Ishikawa (cell line): ENCODE data around the gene EXOC6.

Experiments
- CEBPB ChIP-seq: IDR thresholded peaks from 2 replicates; pipeline ENCODE4 v1.6.1; 2012
- CREB1 ChIP-seq: IDR thresholded peaks from 2 replicates; pipeline ENCODE4 v1.6.1; 2012; ENCODE audit warnings: low read depth
- EGR1 ChIP-seq: IDR thresholded peaks from 2 replicates; pipeline ENCODE4 v1.6.1; 2012
- EP300 ChIP-seq: IDR thresholded peaks from 2 replicates; pipeline ENCODE4 v1.6.1; 2012; ENCODE audit warnings: borderline replicate concordance
- FOXM1 ChIP-seq: IDR thresholded peaks from 2 replicates; pipeline ENCODE4 v1.6.1; 2012; ENCODE audit warnings: low read depth, borderline replicate concordance
- NFIC ChIP-seq: IDR thresholded peaks from 2 replicates; pipeline ENCODE4 v1.6.1; 2012
- RAD21 ChIP-seq: IDR thresholded peaks from 2 replicates; pipeline ENCODE4 v1.6.1; 2012; ENCODE audit warnings: low read depth
- TAF1 ChIP-seq: IDR thresholded peaks from 2 replicates; pipeline ENCODE4 v1.6.1; 2012; ENCODE audit warnings: low read depth, mild to moderate bottlenecking
- TCF12 ChIP-seq: IDR thresholded peaks from 2 replicates; pipeline ENCODE4 v1.6.1; 2012; ENCODE audit warnings: low read depth
- TEAD4 ChIP-seq: IDR thresholded peaks from 2 replicates; pipeline ENCODE4 v1.6.1; 2012
- YY1 ChIP-seq: IDR thresholded peaks from 2 replicates; pipeline ENCODE4 v1.6.1; 2012; ENCODE audit warnings: low read depth
- ZBTB7A ChIP-seq: IDR thresholded peaks from 2 replicates; pipeline ENCODE4 v1.6.1; 2012; ENCODE audit warnings: low read depth
- TF ChIP-seq, protein P1 (sequence below): IDR thresholded peaks from 2 replicates; pipeline ENCODE4 v1.6.1; 2012; ENCODE audit warnings: low read depth, mild to moderate bottlenecking
- TF ChIP-seq, protein P2 (sequence below): IDR thresholded peaks from 2 replicates; pipeline ENCODE4 v1.6.1; 2012
- TF ChIP-seq, protein P3 (sequence below): IDR thresholded peaks from 2 replicates; pipeline ENCODE4 v1.6.1; 2012

EXOC6 gene

DNA sequence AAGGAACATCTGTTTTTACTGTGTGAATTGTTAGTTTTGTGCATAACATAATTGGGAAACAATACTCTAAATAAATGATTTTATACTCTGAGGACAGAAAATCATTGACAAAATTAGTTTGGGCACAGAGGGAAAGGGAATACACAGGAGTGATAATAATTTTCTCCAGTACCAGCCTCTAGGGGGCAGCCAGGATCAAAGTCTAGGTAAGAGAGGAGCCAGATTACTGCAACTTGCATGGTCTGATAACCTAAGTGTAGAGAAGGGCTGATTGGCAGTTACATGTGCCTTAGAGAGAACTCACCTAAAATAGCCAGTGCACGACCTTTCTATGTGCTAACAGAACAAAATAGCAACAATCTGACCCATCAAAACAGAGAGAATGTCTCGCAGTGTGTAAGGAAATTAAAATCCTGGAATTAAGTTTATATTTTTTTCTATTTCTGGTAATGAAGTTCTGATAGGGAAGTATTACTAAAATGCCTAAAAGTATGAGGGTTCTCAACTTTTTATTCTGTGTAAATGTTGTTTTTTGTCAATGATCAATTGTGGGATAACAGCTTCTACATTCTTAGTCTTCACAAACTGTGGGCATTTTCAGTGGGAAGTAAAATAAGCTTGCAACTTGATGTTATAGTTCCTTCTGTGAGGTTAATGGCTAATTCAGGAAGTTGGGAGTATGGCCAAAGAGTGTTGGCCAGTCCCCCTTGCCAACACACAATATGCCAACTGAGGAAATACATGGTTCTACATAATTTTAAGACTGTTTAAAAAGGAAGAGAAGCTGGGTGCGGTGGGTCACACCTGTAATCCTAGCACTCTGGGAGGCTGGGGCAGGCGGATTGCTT lies 66.4 kb downstream of the EXOC6 start:
- TF ChIP-seq YY1 (no peak), CREB1 (no peak), RAD21 (peak; percentile 60), TAF1 (no peak)

DNA sequence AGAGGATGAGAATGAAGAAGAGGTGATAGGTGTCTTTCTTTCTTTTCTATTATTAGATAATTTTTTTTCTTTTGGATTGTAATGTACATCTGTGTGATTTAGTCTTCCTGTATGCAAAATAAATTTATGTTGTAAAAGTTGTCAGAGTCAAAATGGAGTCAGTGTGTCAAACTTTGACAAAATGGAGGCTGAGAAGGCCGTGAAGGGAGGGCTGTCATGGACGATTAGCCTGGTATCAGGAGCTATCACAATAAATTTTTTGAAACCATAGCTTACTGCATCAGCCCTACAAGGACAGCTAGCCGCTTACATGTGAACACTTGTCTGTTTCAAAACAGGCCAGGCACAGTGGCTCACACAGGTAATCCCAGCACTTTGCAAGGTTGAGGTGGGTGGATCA lies 67.6 kb downstream of the EXOC6 start:
- TF ChIP-seq CEBPB (no peak), TAF1 (no peak), EGR1 (no peak)

DNA sequence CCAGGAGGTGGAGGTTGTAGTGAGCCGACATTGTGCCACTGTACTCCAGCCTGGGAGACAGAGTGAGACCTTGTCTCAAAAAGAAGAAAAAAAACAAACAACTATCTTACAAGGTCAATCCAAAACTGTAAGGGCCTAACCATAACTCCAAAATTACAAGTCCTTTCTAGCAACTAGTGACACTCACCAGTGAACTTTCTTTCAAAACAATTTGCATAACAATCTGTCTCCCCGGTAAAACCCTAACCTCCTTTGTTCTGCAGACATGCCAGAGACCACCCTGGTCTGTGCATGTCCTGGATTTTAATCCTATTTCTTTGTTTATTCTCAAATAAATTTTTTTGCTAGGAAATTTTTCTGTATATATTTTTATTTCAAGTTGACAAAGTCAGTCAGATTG lies 68.1 kb downstream of the EXOC6 start:
- TF ChIP-seq FOXM1: no peak
- TF ChIP-seq, protein P1, sequence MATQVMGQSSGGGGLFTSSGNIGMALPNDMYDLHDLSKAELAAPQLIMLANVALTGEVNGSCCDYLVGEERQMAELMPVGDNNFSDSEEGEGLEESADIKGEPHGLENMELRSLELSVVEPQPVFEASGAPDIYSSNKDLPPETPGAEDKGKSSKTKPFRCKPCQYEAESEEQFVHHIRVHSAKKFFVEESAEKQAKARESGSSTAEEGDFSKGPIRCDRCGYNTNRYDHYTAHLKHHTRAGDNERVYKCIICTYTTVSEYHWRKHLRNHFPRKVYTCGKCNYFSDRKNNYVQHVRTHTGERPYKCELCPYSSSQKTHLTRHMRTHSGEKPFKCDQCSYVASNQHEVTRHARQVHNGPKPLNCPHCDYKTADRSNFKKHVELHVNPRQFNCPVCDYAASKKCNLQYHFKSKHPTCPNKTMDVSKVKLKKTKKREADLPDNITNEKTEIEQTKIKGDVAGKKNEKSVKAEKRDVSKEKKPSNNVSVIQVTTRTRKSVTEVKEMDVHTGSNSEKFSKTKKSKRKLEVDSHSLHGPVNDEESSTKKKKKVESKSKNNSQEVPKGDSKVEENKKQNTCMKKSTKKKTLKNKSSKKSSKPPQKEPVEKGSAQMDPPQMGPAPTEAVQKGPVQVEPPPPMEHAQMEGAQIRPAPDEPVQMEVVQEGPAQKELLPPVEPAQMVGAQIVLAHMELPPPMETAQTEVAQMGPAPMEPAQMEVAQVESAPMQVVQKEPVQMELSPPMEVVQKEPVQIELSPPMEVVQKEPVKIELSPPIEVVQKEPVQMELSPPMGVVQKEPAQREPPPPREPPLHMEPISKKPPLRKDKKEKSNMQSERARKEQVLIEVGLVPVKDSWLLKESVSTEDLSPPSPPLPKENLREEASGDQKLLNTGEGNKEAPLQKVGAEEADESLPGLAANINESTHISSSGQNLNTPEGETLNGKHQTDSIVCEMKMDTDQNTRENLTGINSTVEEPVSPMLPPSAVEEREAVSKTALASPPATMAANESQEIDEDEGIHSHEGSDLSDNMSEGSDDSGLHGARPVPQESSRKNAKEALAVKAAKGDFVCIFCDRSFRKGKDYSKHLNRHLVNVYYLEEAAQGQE: no peak
- TF ChIP-seq EGR1: no peak

DNA sequence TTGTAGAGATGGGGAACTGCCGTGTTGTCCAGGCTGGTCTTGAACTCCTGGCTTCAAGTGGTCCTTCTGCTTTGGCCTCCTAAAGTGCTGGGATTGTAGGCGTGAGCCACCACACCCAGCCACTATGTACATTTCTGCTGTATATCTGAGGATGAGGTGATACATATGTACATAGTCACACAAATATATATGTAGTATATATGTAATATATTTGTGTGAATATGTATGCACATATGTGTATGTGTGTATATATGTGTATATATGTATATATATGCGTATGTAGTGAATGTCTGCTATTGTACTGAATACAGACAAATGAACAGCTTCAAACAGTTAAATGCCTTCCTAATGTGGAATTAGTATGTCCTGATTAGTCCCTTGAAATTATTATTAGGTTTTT lies 70.3 kb downstream of the EXOC6 start:
- TF ChIP-seq EP300: no peak
- TF ChIP-seq, protein P1: no peak
- no peak for TF ChIP-seq TCF12
- no peak for TF ChIP-seq YY1
- no peak for TF ChIP-seq TAF1
- TF ChIP-seq RAD21: no peak
- no peak for TF ChIP-seq FOXM1
- TF ChIP-seq, protein P2, sequence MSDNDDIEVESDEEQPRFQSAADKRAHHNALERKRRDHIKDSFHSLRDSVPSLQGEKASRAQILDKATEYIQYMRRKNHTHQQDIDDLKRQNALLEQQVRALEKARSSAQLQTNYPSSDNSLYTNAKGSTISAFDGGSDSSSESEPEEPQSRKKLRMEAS: no peak
- no peak for TF ChIP-seq EGR1
- no peak for TF ChIP-seq ZBTB7A
- TF ChIP-seq CREB1: no peak
- TF ChIP-seq, protein P3, sequence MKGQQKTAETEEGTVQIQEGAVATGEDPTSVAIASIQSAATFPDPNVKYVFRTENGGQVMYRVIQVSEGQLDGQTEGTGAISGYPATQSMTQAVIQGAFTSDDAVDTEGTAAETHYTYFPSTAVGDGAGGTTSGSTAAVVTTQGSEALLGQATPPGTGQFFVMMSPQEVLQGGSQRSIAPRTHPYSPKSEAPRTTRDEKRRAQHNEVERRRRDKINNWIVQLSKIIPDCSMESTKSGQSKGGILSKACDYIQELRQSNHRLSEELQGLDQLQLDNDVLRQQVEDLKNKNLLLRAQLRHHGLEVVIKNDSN: no peak
- no peak for TF ChIP-seq TEAD4
- TF ChIP-seq CEBPB: no peak

DNA sequence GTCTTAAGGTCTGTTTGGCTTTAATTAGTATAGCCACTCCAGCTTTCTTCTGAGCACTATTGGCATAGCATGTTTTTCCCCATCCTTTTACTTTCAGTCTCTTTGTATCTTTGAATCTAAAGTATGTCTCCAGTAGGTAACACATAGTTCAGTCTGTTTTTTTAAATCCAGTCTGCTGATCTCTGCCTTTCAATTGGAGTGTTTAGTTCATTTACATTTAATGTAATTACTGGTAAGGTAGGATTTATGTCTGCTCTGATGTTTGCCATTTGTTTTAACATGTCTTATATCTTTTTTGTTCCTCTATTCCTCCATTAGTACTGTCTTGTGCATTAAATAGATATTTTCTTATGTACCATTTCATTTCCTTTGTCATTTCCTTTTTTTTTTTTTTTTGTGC lies 72.5 kb downstream of the EXOC6 start:
- TF ChIP-seq EGR1: no peak
- no peak for TF ChIP-seq TEAD4
- TF ChIP-seq TCF12: no peak
- TF ChIP-seq, protein P2: no peak
- no peak for TF ChIP-seq RAD21
- no peak for TF ChIP-seq CREB1
- no peak for TF ChIP-seq NFIC
- no peak for TF ChIP-seq YY1
- TF ChIP-seq TAF1: no peak
- no peak for TF ChIP-seq FOXM1
- TF ChIP-seq, protein P1: no peak
